IPS-18a (cell line): ENCODE data around the gene EFCAB8.

Experiments used
- H3K27ac ChIP-seq: one replicate; pipeline ENCODE4 v1.5.1; 2013; ENCODE audit warnings: low read length
- H3K27me3 ChIP-seq: one replicate; pipeline ENCODE4 v1.6.1; 2013; ENCODE audit warnings: mild to moderate bottlenecking, low read length; ENCODE audit not compliant: control insufficient read depth, insufficient read depth
- H3K36me3 ChIP-seq: one replicate; pipeline ENCODE4 v1.6.1; 2013; ENCODE audit warnings: low read depth, low read length; ENCODE audit not compliant: control insufficient read depth
- H3K4me1 ChIP-seq: one replicate; pipeline ENCODE4 v1.6.1; 2013; ENCODE audit warnings: low read depth, low read length; ENCODE audit not compliant: control insufficient read depth
- H3K4me3 ChIP-seq: one replicate; pipeline ENCODE4 v1.5.1; 2013; ENCODE audit warnings: low read length
- H3K9ac ChIP-seq: one replicate; pipeline ENCODE4 v1.6.1; 2013; ENCODE audit warnings: mild to moderate bottlenecking, low read length, moderate library complexity
- H3K9me3 ChIP-seq: one replicate; pipeline ENCODE4 v1.6.1; 2013; ENCODE audit warnings: low read depth, low read length; ENCODE audit not compliant: control insufficient read depth

Gene EFCAB8

GRCh38 chr20:32858701-32859372 is at the start of gene EFCAB8:
EFCAB8 (plus strand) TSS chr20:32858923; CDS start chr20:32863793, 4,870 bp downstream.
- Histone ChIP-seq H3K27ac (no peak within 1 kb of the TSS), H3K4me1 (peaks cover 24% of the 10 kb centered on the region), H3K9me3 (no peaks in the 10 kb centered on the region), H3K36me3 (no peaks in the 10 kb centered on the region), H3K9ac (peak within 1 kb of the TSS; percentile 7), H3K27me3 (no peaks in the 10 kb centered on the region), H3K4me3 (no peak within 1 kb of the TSS)

GRCh38 chr20:32809907-32810306 is 48.8 kb upstream of the EFCAB8 start:
- H3K27ac ChIP-seq: no peak overlapping the region
- H3K4me1 ChIP-seq: peaks cover 33% of the 10 kb centered on the region
- H3K9ac ChIP-seq: no peak overlapping the region
- H3K9me3 ChIP-seq: no peaks in the 10 kb centered on the region
- no peaks in the 10 kb centered on the region for H3K27me3 ChIP-seq
- H3K36me3 ChIP-seq: peaks cover 57% of the 10 kb centered on the region
- no peak overlapping the region for H3K4me3 ChIP-seq

- no peak overlapping the region for H3K9ac ChIP-seq
- peaks cover 22% of the 10 kb centered on the region for H3K4me1 ChIP-seq
- H3K36me3 ChIP-seq: peaks cover 46% of the 10 kb centered on the region
- no peaks in the 10 kb centered on the region for H3K9me3 ChIP-seq
- H3K27me3 ChIP-seq: no peaks in the 10 kb centered on the region
- H3K27ac ChIP-seq: no peak overlapping the region
- H3K4me3 ChIP-seq: no peak overlapping the region
These were observed 47.8 kb upstream of the EFCAB8 start for GRCh38 chr20:32810941-32811340.

- Histone ChIP-seq H3K4me1 (peaks cover 14% of the 10 kb centered on the region), H3K36me3 (peaks cover 37% of the 10 kb centered on the region), H3K27ac (no peak overlapping the region), H3K9ac (no peak overlapping the region), H3K9me3 (no peaks in the 10 kb centered on the region), H3K27me3 (no peaks in the 10 kb centered on the region), H3K4me3 (no peak overlapping the region)
These were observed 46.8 kb upstream of the EFCAB8 start for GRCh38 chr20:32811886-32812285.

- H3K27ac ChIP-seq: peak overlapping the region; percentile 4
- H3K9ac ChIP-seq: peak overlapping the region; percentile 56
- no peaks in the 10 kb centered on the region for H3K36me3 ChIP-seq
- H3K9me3 ChIP-seq: no peaks in the 10 kb centered on the region
- peak overlapping the region; percentile 73 for H3K4me3 ChIP-seq
- no peaks in the 10 kb centered on the region for H3K27me3 ChIP-seq
- peaks cover 3% of the 10 kb centered on the region for H3K4me1 ChIP-seq
These were observed 38.6 kb upstream of the EFCAB8 start for GRCh38 chr20:32819992-32820697.

- peaks cover 3% of the 10 kb centered on the region for H3K4me1 ChIP-seq
- peaks cover 2% of the 10 kb centered on the region for H3K36me3 ChIP-seq
- H3K9ac ChIP-seq: peak overlapping the region; percentile 56
- peak overlapping the region; percentile 73 for H3K4me3 ChIP-seq
- H3K27ac ChIP-seq: peak overlapping the region; percentile 4
- H3K27me3 ChIP-seq: no peaks in the 10 kb centered on the region
- no peaks in the 10 kb centered on the region for H3K9me3 ChIP-seq
These were observed 37.9 kb upstream of the EFCAB8 start for GRCh38 chr20:32820698-32821377.

GRCh38 chr20:32822225-32822624 is 36.5 kb upstream of the EFCAB8 start:
- peaks cover 3% of the 10 kb centered on the region for H3K4me1 ChIP-seq
- H3K27ac ChIP-seq: no peak overlapping the region
- H3K36me3 ChIP-seq: peaks cover 12% of the 10 kb centered on the region
- no peak overlapping the region for H3K9ac ChIP-seq
- no peaks in the 10 kb centered on the region for H3K27me3 ChIP-seq
- no peaks in the 10 kb centered on the region for H3K9me3 ChIP-seq
- H3K4me3 ChIP-seq: no peak overlapping the region

- peaks cover 17% of the 10 kb centered on the region for H3K36me3 ChIP-seq
- no peaks in the 10 kb centered on the region for H3K27me3 ChIP-seq
- H3K9me3 ChIP-seq: no peaks in the 10 kb centered on the region
- no peak overlapping the region for H3K9ac ChIP-seq
- H3K4me3 ChIP-seq: no peak overlapping the region
- peaks cover 3% of the 10 kb centered on the region for H3K4me1 ChIP-seq
- H3K27ac ChIP-seq: no peak overlapping the region
These were observed 35.6 kb upstream of the EFCAB8 start for GRCh38 chr20:32823078-32823477.

GRCh38 chr20:32823737-32824588 is 34.8 kb upstream of the EFCAB8 start:
- no peaks in the 10 kb centered on the region for H3K9me3 ChIP-seq
- peaks cover 3% of the 10 kb centered on the region for H3K4me1 ChIP-seq
- H3K9ac ChIP-seq: no peak overlapping the region
- no peaks in the 10 kb centered on the region for H3K27me3 ChIP-seq
- no peak overlapping the region for H3K4me3 ChIP-seq
- H3K27ac ChIP-seq: no peak overlapping the region
- H3K36me3 ChIP-seq: peaks cover 25% of the 10 kb centered on the region

- no peak overlapping the region for H3K9ac ChIP-seq
- no peaks in the 10 kb centered on the region for H3K27me3 ChIP-seq
- no peaks in the 10 kb centered on the region for H3K9me3 ChIP-seq
- H3K4me3 ChIP-seq: no peak overlapping the region
- no peaks in the 10 kb centered on the region for H3K4me1 ChIP-seq
- H3K27ac ChIP-seq: no peak overlapping the region
- peaks cover 43% of the 10 kb centered on the region for H3K36me3 ChIP-seq
These were observed 30.6 kb upstream of the EFCAB8 start for GRCh38 chr20:32828029-32828680.
